CD4-positive, alpha-beta T cell (primary cell): Measurements from ENCODE around the gene ME3. TPM values are rescaled to one million over a fixed set of nuclear protein-coding genes. Genes with fewer than 3 reads are reported as not detected.
"Not testable (repeated sequence)": the region's sequence is repeated elsewhere in the genome, so short reads cannot be mapped to it uniquely, and the experiment has no call there.

ENCODE experiments used
- ATAC-seq: fragments of 200-7000 bp; cut with Tn5 transposase; one replicate; pipeline ENCODE4 v1.10.0; 2022; ENCODE audit warnings: mild to moderate bottlenecking; ENCODE audit not compliant: poor library complexity
- CTCF ChIA-PET: fragments of 350-600 bp; sonication (Branson Sonifier 250); formaldehyde crosslinking; loops from one replicate; lab custom pipeline; 2021; ENCODE audit warnings: antibody characterized with exemption, inconsistent platforms; lab: Charles Lee
- POLR2A ChIA-PET: fragments of 350-600 bp; sonication (Branson Sonifier 250); formaldehyde crosslinking; loops from one replicate; lab custom pipeline; 2021; ENCODE audit warnings: antibody characterized with exemption, inconsistent platforms; lab: Charles Lee
- DNase-seq, 14 experiments: peaks; one replicate each; pipeline ENCODE4 v3.0.0-alpha.2; 2013 to 2020; ENCODE audit warnings: mixed read lengths in 2 of 14
- H3K27ac ChIP-seq, 2 donors: one replicate each; pipeline versions ENCODE4 v1.5.1 to v1.7.0; 2013; ENCODE audit warnings: low read length in 2 of 2, low read depth in 1 of 2, mild to moderate bottlenecking in 1 of 2
- H3K27me3 ChIP-seq, 2 experiments: 1 replicate in 1 of 2; 2 replicates in 1 of 2; pipeline versions ENCODE4 v1.6.1 to v1.7.0; 2013; ENCODE audit warnings: low read length in 2 of 2, control low read depth in 1 of 2, mild to moderate bottlenecking in 1 of 2, moderate library complexity in 1 of 2; ENCODE audit not compliant: insufficient read depth in 2 of 2, control insufficient read depth in 1 of 2
- H3K36me3 ChIP-seq: one replicate; pipeline ENCODE4 v1.6.1; 2013; ENCODE audit warnings: low read length, control low read depth; ENCODE audit not compliant: insufficient read depth
- H3K4me1 ChIP-seq: one replicate; pipeline ENCODE4 v1.6.1; 2013; ENCODE audit warnings: low read length, control low read depth; ENCODE audit not compliant: insufficient read depth
- H3K4me3 ChIP-seq: one replicate; pipeline ENCODE4 v1.5.1; 2013; ENCODE audit warnings: mild to moderate bottlenecking, low read length, moderate library complexity
- H3K9me3 ChIP-seq, 2 experiments: 1 replicate in 1 of 2; 2 replicates in 1 of 2; pipeline versions ENCODE4 v1.6.1 to v1.7.0; 2013; ENCODE audit warnings: low read length in 2 of 2, mild to moderate bottlenecking in 2 of 2, control low read depth in 1 of 2, moderate library complexity in 1 of 2; ENCODE audit not compliant: control insufficient read depth in 1 of 2, insufficient read depth in 1 of 2
- H3K27ac Mint-ChIP-seq: one replicate; pipeline ENCODE4 v1.8.0; 2020; ENCODE audit warnings: mixed read lengths
- H3K27me3 Mint-ChIP-seq: one replicate; pipeline ENCODE4 v1.8.0; 2021; ENCODE audit warnings: mixed read lengths
- H3K36me3 Mint-ChIP-seq: one replicate; pipeline ENCODE4 v1.8.0; 2021; ENCODE audit warnings: low read depth, mixed read lengths
- H3K4me1 Mint-ChIP-seq: one replicate; pipeline ENCODE4 v1.8.0; 2021; ENCODE audit warnings: low read depth, mixed read lengths
- H3K4me3 Mint-ChIP-seq: one replicate; pipeline ENCODE4 v1.8.0; 2020; ENCODE audit warnings: mild to moderate bottlenecking, mixed read lengths
- H3K9me3 Mint-ChIP-seq: one replicate; pipeline ENCODE4 v1.8.0; 2020; ENCODE audit warnings: mixed read lengths
- intact Hi-C, 2 experiments: fragments of 100-400 bp; cut with DNase I in 1 of 2; cut with micrococcal nuclease in 1 of 2; formaldehyde crosslinking; loops; one replicate each; pipeline versions ENCODE4 v1.15.1 to v1.9.0; 2023 to 2025; cut with DNase I, micrococcal nuclease
- total RNA-seq, 174 experiments: library from RNA in 2 of 174; stranded (reverse) in 2 of 174; gene quantifications; one replicate each; pipeline ENCODE4 v1.2.3 and lab custom pipeline; 2021 to 2026
- TF ChIP-seq, protein P1 (sequence below): fragments of 200-600 bp; IDR thresholded peaks from one replicate; pipeline ENCODE4 v1.8.0; 2022; ENCODE audit warnings: antibody characterized with exemption, mild to moderate bottlenecking

Gene ME3
- total RNA-seq, 2 experiments from 2014 or later: 9.1 to 10.6 TPM

DNA sequence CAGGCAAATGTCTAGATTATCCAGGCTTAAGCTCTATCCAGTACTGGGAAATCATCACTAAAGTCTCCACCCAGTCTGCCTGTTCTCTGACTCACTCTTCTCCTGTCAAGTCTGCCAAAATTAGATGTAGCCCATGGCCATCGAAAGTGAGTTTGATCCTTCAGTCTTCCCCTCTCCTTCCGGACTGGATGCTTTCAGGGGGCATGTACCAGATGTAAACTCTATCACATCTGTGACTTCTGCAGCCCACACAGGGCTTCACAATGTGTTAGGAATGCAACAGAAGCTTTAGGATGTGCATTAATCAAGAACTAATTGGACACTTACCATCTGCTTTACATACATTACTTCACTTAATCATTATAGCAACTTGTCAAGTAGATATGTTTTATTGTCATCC is 12.3 kb downstream of the ME3 start:
- no peak overlapping the region for H3K27ac Mint-ChIP-seq
- H3K27me3 ChIP-seq: no peaks in the 10 kb centered on the region
- H3K9me3 ChIP-seq: peaks cover 0 to 3% of the 10 kb centered on the region in 2 experiments
- no peaks in the 10 kb centered on the region for H3K36me3 ChIP-seq
- no peak for ATAC-seq
- H3K9me3 Mint-ChIP-seq: peaks cover 7% of the 10 kb centered on the region
- no peak overlapping the region for H3K4me3 Mint-ChIP-seq
- intact Hi-C loops: no loop called here
- H3K4me3 ChIP-seq: no peak overlapping the region
- H3K27ac ChIP-seq: no peak overlapping the region
- H3K27me3 Mint-ChIP-seq: no peaks in the 10 kb centered on the region
- TF ChIP-seq, protein P1, sequence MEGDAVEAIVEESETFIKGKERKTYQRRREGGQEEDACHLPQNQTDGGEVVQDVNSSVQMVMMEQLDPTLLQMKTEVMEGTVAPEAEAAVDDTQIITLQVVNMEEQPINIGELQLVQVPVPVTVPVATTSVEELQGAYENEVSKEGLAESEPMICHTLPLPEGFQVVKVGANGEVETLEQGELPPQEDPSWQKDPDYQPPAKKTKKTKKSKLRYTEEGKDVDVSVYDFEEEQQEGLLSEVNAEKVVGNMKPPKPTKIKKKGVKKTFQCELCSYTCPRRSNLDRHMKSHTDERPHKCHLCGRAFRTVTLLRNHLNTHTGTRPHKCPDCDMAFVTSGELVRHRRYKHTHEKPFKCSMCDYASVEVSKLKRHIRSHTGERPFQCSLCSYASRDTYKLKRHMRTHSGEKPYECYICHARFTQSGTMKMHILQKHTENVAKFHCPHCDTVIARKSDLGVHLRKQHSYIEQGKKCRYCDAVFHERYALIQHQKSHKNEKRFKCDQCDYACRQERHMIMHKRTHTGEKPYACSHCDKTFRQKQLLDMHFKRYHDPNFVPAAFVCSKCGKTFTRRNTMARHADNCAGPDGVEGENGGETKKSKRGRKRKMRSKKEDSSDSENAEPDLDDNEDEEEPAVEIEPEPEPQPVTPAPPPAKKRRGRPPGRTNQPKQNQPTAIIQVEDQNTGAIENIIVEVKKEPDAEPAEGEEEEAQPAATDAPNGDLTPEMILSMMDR: no peak
- H3K36me3 Mint-ChIP-seq: no peaks in the 10 kb centered on the region
- ChIA-PET CTCF (no interaction called here), POLR2A (no interaction called here)
- H3K4me1 Mint-ChIP-seq: no peaks in the 10 kb centered on the region
- DNase-seq: no peak
- no peaks in the 10 kb centered on the region for H3K4me1 ChIP-seq

DNA sequence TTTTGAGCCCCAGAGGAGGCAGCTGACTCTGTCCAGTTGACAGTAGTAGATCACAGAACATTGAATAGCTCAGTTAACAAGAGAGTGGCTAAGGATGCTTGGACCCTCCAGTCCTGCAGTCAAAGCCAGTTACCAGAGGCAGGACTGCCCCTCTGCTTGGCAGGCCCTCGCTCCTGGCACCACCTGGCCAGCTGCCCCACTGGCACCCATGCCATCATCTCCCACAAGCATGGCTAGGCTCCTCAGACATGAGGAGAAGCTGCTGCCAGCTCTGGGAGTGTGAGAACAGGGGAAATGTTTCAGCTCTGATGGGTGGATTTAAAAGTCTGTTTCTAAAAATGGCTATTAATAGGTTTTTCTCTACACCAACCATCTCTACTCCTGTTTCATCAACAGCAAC is 13.9 kb downstream of the ME3 start:
- no peaks in the 10 kb centered on the region for H3K4me1 Mint-ChIP-seq
- H3K4me1 ChIP-seq: no peaks in the 10 kb centered on the region
- no peak overlapping the region for H3K27ac ChIP-seq
- TF ChIP-seq, protein P1: no peak
- peaks cover 7% of the 10 kb centered on the region for H3K9me3 Mint-ChIP-seq
- H3K36me3 Mint-ChIP-seq: no peaks in the 10 kb centered on the region
- no peak overlapping the region for H3K4me3 Mint-ChIP-seq
- H3K4me3 ChIP-seq: no peak overlapping the region
- CTCF ChIA-PET: no interaction called here
- intact Hi-C loops: no loop called here
- H3K27me3 ChIP-seq: no peaks in the 10 kb centered on the region
- no peaks in the 10 kb centered on the region for H3K36me3 ChIP-seq
- ATAC-seq (no peak), DNase-seq (no peak)
- H3K9me3 ChIP-seq: peaks cover 0 to 3% of the 10 kb centered on the region in 2 experiments
- H3K27ac Mint-ChIP-seq: no peak overlapping the region
- POLR2A ChIA-PET: no interaction called here
- H3K27me3 Mint-ChIP-seq: no peaks in the 10 kb centered on the region

DNA sequence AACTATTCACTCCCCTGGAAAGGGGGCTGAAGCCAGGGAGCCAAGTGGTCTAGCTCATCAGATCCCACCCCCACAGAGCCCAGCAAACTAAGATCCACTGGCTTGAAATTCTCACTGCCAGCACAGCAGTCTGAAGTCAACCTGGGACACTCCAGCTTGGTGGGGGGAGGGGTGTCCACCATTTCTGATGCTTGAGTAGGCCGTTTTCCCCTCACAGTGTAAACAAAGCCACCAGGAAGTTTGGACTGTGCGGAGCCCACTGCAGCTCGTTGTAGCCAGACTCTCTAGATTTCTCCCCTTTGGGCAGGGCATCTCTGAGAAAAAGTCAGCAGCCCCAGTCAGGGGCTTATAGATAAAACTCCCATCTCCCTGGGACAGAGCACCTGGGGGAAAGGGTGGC is 27.2 kb downstream of the ME3 start:
- H3K36me3 ChIP-seq, H3K9me3 Mint-ChIP-seq, H3K27ac ChIP-seq, H3K27me3 Mint-ChIP-seq, H3K4me3 ChIP-seq, CTCF ChIA-PET, H3K4me1 ChIP-seq, H3K36me3 Mint-ChIP-seq, H3K27me3 ChIP-seq, ATAC-seq, POLR2A ChIA-PET, H3K4me1 Mint-ChIP-seq, DNase-seq, H3K27ac Mint-ChIP-seq, H3K4me3 Mint-ChIP-seq, H3K9me3 ChIP-seq: not testable (repeated sequence)
- intact Hi-C loops: loop anchor here in 1 of 2 experiments (10.0 kb wide), 1 partner anchor 350 kb away; no protein-coding TSS in a partner anchor

DNA sequence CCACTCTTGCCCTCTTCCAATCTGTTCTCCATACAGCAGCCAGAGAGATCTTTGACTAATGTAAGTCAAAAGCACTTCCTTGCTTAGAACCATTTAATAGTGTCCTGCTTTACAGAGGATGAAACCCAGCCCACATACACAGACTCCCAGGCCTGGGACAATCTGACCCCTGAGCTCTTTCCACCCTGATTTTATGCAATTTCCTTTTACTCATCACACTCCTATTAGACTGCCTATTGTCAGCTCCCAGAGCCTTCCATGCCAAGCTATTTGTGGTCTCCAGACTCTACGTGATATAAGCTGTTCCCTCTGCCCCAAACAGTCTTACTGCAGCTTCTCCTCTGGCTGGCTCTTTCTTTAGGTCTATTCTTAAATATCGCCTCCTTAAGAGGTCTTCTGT is 28.1 kb downstream of the ME3 start:
- peaks cover 3% of the 10 kb centered on the region for H3K27me3 Mint-ChIP-seq
- no peak overlapping the region for H3K4me3 ChIP-seq
- H3K27ac Mint-ChIP-seq: no peak overlapping the region
- CTCF ChIA-PET: no interaction called here
- H3K4me1 Mint-ChIP-seq: peaks cover 4% of the 10 kb centered on the region
- no peaks in the 10 kb centered on the region for H3K9me3 Mint-ChIP-seq
- no peaks in the 10 kb centered on the region for H3K36me3 Mint-ChIP-seq
- H3K36me3 ChIP-seq: no peaks in the 10 kb centered on the region
- no peaks in the 10 kb centered on the region for H3K9me3 ChIP-seq
- H3K4me3 Mint-ChIP-seq: no peak overlapping the region
- no peak overlapping the region for H3K27ac ChIP-seq
- no peaks in the 10 kb centered on the region for H3K4me1 ChIP-seq
- TF ChIP-seq, protein P1: no peak
- intact Hi-C loops: loop anchor here in 1 of 2 experiments (10.0 kb wide), 1 partner anchor 351 kb away; no protein-coding TSS in a partner anchor
- DNase-seq: no peak
- no peak for ATAC-seq
- POLR2A ChIA-PET: no interaction called here
- H3K27me3 ChIP-seq: no peaks in the 10 kb centered on the region
